NCI-H1694 treated with DMSO at 0.1 percent for 48 hours (cell line): ENCODE data around the gene GRAP.
"Not testable (repeated sequence)": the region's sequence is repeated elsewhere in the genome, so short reads cannot be mapped to it uniquely, and the experiment has no call there.

Experiments
- DNase-seq: peaks from one replicate; lab custom pipeline; 2025; lab: John Stamatoyannopoulos, UW

Gene GRAP

DNA sequence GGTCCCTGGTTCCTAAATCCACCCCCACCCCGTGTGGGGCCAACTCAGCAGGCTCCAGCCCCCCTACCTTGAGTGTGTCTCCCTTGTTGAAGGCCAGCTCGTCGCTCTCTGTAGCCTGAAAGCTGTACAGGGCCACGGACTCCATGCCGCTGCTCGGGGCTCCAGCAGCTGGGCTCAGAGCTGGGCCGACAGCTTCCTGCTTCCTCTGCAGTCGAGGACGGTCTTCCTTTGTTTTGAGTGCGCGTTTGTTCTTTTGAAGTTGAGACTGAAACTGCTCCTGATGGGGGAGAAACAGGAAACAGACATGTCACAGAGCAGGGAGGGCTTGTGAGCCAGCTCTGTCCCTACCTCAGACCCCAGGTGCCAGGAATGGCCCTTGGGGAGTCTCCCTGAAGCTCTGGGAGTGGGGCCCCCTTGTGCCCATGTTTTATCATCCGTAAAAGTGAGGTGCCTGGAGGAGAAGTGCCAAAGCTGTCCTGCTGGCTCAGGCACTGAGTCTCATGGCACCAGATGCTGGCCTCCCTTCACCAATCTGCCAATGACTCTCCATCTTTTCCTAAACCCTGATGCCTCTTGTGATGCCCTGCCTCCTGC lies at the start of gene GRAP:
TSS of gene GRAP (minus strand) at position 176 of the 594 bp plus-strand sequence. CDS start at position 145, 31 bp downstream.
- DNase-seq: not testable (repeated sequence)

DNA sequence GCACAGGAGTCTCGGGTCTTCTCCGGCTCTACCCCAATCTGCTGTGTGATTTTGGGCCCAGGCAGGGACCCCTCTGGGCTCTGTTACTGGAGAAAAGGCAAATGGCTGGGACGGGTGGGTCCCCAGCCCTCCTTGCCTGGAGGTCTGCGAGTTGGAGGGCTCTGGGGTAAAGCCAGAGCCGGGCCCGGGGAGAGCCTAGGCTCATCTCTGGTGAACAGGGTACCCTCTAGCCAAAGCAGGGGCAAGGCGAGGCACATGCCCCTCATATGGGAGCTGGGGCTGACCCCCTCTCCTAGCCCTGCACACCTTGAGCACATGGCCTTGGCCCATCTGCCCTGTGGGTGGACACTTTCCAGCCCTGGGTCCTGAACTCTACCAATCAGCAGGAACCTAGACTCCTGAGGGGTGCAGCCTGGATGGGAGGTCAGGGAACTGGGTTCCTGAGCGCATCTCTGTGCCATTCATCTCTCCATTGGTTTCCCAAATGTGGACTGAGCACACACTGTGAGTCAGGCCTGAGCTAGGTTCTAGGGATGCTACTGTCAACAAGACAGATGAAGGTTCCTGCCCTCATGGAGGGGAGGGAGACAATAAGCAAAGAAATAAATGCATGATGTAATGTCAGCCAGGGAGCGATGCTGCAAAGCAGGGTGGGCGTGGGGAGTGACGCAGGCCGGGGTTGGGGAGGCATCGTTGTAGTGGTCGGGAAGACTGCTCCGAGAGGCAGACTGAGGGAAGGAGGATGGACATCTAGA lies 47.1 kb upstream of the GRAP start:
- DNase-seq: not testable (repeated sequence)

DNA sequence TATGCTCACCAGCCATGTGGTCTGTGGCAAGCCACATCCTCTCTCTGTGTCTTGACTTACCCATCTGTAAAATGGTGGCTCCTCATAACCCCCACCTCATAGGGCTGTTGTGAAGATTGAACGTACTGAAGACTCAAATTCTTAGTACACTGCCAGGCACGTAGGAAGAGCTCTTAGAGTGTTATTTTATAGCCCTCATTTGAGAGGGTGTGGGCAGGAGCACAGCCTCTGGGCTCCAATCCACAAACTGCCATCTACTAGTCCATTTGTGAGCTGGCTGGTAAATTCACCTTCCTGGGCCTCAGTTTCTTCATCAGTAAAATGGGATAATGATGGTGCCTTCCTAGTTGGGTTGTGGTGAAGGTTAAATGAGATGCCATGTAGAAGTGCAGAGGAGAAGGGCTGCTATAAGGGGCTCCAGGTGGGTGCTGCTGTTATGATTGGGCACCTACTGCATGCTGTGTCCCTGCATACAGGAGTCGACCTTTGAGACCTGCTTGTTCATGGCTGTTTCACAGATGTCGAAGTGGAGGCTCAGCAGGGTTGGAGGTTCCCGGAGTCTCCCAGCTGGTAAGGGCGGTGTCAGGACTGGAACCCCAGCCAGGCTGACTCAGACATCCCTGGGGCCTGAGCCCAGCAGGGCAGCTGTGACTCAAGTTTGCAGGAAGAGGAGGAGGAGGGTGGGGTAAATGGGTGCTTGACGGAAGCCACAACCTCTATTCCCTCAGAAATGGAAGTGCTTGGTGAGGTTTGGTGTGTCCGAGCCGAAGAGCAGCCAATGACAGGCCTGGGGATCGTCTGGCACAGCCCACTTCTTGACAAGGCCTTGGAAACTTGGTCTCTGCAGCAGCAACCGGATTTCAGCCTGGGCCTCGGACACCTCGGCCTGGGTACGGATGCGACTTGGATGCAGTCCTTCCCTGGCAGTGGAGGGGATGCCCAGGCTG lies 46.3 kb upstream of the GRAP start:
- DNase-seq: not testable (repeated sequence)

- not testable (repeated sequence) for DNase-seq
Observed at GRCh38 chr17:19090058-19090772, 43.5 kb upstream of the GRAP start.

GRCh38 chr17:19088804-19089685 lies 42.3 kb upstream of the GRAP start:
- not testable (repeated sequence) for DNase-seq

- not testable (repeated sequence) for DNase-seq
Observed at GRCh38 chr17:19077386-19077785, 30.6 kb upstream of the GRAP start.

DNA sequence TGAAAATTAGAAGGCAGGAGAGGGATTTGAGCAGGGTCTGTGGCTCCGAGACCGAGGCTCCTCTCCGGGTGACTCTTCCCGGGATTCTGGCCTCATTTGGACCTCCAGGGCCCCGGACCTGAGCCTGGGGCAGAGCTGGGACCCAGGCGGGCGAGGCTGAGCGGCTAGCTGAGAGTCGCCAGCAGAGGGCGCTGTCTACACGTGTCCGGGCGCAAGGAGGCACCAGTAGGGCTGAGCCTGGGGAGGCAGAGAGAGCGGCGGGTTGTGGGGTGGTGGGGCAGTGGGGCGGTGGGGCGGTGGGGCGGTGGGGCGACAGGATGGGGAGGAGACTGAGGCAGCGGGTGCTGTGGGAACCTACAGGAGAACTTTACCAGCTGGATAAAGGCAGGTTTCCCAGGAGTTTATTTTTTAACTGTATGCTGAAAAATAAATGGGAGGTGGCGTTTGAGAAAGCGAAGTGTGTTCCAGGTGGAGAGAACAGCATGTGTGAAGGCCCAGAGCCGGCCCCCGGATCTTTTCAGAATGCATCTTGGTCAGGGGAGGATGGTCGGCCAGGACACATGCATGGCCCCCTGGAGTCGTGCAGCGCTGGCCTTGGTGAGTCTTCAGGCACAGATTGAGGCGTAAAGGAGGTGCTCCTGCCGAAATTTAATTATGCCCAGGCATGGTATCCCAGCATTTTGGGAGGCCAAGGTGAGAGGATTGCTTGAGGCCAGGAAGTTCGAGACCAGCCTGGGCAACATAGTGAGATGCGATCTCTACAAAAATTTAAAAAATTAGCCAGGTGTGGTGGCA lies 29.8 kb upstream of the GRAP start:
- DNase-seq: not testable (repeated sequence)

- DNase-seq: not testable (repeated sequence)
Observed at GRCh38 chr17:19070318-19071168, 23.8 kb upstream of the GRAP start.

DNA sequence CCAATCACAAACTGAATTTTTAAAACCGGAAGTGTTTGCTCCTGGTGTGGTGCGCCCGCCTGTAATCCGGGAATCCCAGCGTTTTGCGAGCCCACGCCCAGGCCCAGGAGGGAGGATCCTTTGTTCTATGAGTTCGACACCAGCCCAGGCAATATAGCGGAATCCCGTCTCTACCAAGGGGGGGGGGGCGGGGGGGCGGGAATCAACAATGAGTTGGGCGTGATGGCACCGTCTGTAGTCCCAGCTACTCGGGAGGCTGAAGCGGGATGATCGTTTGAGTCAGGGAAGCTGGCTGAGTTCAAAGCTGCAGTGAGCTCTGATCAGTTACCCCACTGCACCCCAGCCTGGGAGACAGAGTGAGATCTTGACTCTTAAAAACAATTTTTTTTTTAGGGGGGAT lies 17.6 kb upstream of the GRAP start:
- DNase-seq: not testable (repeated sequence)

DNA sequence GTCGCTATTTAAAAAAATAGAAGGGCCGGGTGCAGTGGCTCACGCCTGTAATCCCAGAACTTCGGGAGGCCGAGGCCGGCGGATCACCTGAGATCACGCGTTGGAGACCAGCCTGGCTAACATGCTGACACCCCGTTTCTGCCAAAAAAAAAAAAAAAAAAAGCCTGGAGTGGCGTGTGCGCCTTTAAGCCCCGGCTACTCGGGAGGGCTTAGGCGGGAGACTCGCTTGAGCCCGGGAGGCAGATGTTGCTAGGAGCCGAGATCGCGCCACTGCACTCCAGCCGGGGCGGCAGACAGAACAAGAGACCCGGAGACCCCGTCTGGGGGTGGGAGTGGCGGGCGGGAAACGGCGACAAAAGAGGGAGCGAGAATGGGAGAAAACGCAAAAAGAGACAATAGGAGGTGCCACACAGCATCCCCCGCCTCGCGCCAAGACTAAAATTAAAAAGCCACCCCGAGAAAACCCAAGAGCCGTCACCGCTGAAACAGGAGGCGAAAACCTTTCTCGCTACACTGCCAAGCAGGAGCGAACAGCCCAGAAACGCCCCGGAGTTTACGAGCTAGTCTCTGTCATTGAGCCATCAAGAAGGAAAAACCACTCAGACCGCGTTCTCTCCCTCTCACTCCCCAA lies 16.7 kb upstream of the GRAP start:
- not testable (repeated sequence) for DNase-seq

GRCh38 chr17:19062718-19063325 lies 16.1 kb upstream of the GRAP start:
- not testable (repeated sequence) for DNase-seq

DNA sequence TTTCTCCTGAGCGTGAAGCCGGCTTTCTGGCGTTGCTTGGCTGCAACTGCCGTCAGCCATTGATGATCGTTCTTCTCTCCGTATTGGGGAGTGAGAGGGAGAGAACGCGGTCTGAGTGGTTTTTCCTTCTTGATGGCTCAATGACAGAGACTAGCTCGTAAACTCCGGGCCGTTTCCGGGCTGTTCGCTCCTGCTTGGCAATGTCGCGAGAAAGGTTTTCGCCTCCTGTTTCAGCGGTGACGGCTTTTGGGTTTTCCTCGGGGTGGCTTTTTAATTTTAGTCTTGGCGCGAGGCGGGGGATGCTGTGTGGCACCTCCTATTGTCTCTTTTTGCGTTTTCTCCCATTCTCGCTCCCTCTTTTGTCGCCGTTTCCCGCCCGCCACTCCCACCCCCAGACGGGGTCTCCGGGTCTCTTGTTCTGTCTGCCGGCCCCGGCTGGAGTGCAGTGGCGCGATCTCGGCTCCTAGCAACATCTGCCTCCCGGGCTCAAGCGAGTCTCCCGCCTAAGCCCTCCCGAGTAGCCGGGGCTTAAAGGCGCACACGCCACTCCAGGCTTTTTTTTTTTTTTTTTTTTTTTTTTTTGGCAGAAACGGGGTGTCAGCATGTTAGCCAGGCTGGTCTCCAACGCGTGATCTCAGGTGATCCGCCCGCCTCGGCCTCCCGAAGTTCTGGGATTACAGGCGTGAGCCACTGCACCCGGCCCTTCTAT lies 15.4 kb upstream of the GRAP start:
- not testable (repeated sequence) for DNase-seq

DNA sequence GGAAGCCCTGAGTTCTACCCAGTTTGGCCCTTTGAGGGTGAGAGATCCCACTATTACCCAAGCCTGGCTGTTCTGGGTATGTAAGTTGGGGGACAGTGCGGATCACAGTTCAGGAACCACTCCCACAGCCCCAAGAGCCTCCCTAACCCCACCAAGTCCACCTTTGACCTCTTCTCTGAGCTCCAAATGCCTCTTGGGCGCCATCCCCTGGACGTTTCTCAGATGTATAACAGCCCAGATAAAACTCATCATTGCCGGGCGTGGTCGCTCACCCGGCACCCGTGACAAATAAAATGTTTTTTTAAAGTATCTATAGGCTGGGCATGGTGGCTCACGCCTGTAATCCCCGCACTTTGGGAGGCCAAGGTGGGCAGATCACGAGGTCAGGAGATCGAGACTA lies 8.7 kb upstream of the GRAP start:
- not testable (repeated sequence) for DNase-seq

- DNase-seq: not testable (repeated sequence)
Observed at GRCh38 chr17:19048826-19049225, 2.1 kb upstream of the GRAP start.

GRCh38 chr17:19047510-19047909 lies 753 bp upstream of the GRAP start:
- not testable (repeated sequence) for DNase-seq

- not testable (repeated sequence) for DNase-seq
Observed at GRCh38 chr17:19044643-19045042, 2.1 kb downstream of the GRAP start.

GRCh38 chr17:19043032-19043431 lies 3.7 kb downstream of the GRAP start:
- DNase-seq: not testable (repeated sequence)
